ENCODE data around the gene APOBEC3F. TPM values are rescaled to one million over a fixed set of nuclear protein-coding genes. Genes with fewer than 3 reads are reported as not detected.

Gene APOBEC3F
- total RNA-seq, 2 experiments from 2014 or later: 20.7 to 25.0 TPM

GRCh38 chr22:39098026-39098425 lies 57.4 kb downstream of the APOBEC3F start:
- DNase-seq (peak; percentile 32), ATAC-seq (no peak)
- no peaks in the 10 kb centered on the region for H3K36me3 Mint-ChIP-seq (ENCODE audit: low read depth)
- peak overlapping the region; percentile 74 for H3K4me3 Mint-ChIP-seq
- H3K9me3 Mint-ChIP-seq: no peaks in the 10 kb centered on the region
- POLR2A ChIA-PET: interaction anchor here (0.6 to 1.6 kb wide), 3 partner anchors 12 to 227 kb away, joined by 3 to 5 read pairs (median 3); no protein-coding TSS in a partner anchor
- peak overlapping the region; percentile 92 for H3K27ac Mint-ChIP-seq
- TF ChIP-seq CTCF (IDR thresholded peaks at IDR 0.05): no peak
- H3K27me3 Mint-ChIP-seq: no peaks in the 10 kb centered on the region
- intact Hi-C loops (cut with micrococcal nuclease): no loop called here
- H3K4me1 Mint-ChIP-seq (ENCODE audit: low read depth): peaks cover 73% of the 10 kb centered on the region
- CTCF ChIA-PET: interaction anchor here (1.4 to 2.6 kb wide), 5 partner anchors 10 to 37 kb away, joined by 4 to 10 read pairs (median 8); no protein-coding TSS in a partner anchor

GRCh38 chr22:39098576-39098975 lies 57.9 kb downstream of the APOBEC3F start:
- no peaks in the 10 kb centered on the region for H3K36me3 Mint-ChIP-seq (ENCODE audit: low read depth)
- ChIA-PET POLR2A (interaction anchor here (0.6 to 1.6 kb wide), 3 partner anchors 12 to 227 kb away, joined by 3 to 5 read pairs (median 3); no protein-coding TSS in a partner anchor), CTCF (interaction anchor here (0.7 to 2.6 kb wide), 6 partner anchors 10 to 37 kb away, joined by 3 to 10 read pairs (median 7); no protein-coding TSS in a partner anchor)
- no peak for DNase-seq
- no peak for ATAC-seq
- peaks cover 72% of the 10 kb centered on the region for H3K4me1 Mint-ChIP-seq (ENCODE audit: low read depth)
- H3K4me3 Mint-ChIP-seq: peak overlapping the region; percentile 46
- H3K9me3 Mint-ChIP-seq: no peaks in the 10 kb centered on the region
- TF ChIP-seq CTCF (IDR thresholded peaks at IDR 0.05): no peak
- no peaks in the 10 kb centered on the region for H3K27me3 Mint-ChIP-seq
- peak overlapping the region; percentile 92 for H3K27ac Mint-ChIP-seq
- intact Hi-C loops (cut with micrococcal nuclease): no loop called here

- Mint-ChIP-seq H3K9me3 (no peaks in the 10 kb centered on the region), H3K4me1 (ENCODE audit: low read depth) (peaks cover 51% of the 10 kb centered on the region), H3K4me3 (no peak overlapping the region), H3K27ac (no peak overlapping the region), H3K36me3 (ENCODE audit: low read depth) (no peaks in the 10 kb centered on the region), H3K27me3 (no peaks in the 10 kb centered on the region)
- DNase-seq (no peak), ATAC-seq (no peak)
- POLR2A ChIA-PET: interaction anchor here (1.3 to 1.4 kb wide), 2 partner anchors 10 to 30 kb away, joined by 3 read pairs; no protein-coding TSS in a partner anchor
- CTCF ChIA-PET: interaction anchor here (0.9 kb wide), 1 partner anchor 17 kb away, joined by 3 read pairs; no protein-coding TSS in a partner anchor
- intact Hi-C loops (cut with micrococcal nuclease): no loop called here
- TF ChIP-seq CTCF (IDR thresholded peaks at IDR 0.05): no peak
Measured at GRCh38 chr22:39101226-39101625, 60.6 kb downstream of the APOBEC3F start.

- ATAC-seq: no peak
- H3K9me3 Mint-ChIP-seq: no peaks in the 10 kb centered on the region
- ChIA-PET CTCF (interaction anchor here (1.1 kb wide), 1 partner anchor 100 kb away, joined by 3 read pairs; no protein-coding TSS in a partner anchor), POLR2A (no interaction called here)
- TF ChIP-seq CTCF (IDR thresholded peaks at IDR 0.05): no peak
- no peaks in the 10 kb centered on the region for H3K27me3 Mint-ChIP-seq
- intact Hi-C loops (cut with micrococcal nuclease): no loop called here
- H3K27ac Mint-ChIP-seq: no peak overlapping the region
- H3K36me3 Mint-ChIP-seq (ENCODE audit: low read depth): no peaks in the 10 kb centered on the region
- peaks cover 31% of the 10 kb centered on the region for H3K4me1 Mint-ChIP-seq (ENCODE audit: low read depth)
- no peak overlapping the region for H3K4me3 Mint-ChIP-seq
- DNase-seq: no peak
Measured at GRCh38 chr22:39103431-39103830, 62.8 kb downstream of the APOBEC3F start.

Other genes starting within 250 kb of the APOBEC3F start
- gene DNAL4, start 246.7 kb upstream of the APOBEC3F start, total RNA-seq: 1 to 10 TPM; 5.5 to 6.0 TPM
- gene NPTXR, start 196.8 kb upstream of the APOBEC3F start, total RNA-seq: under 1 TPM; 0.69 to 0.83 TPM
- gene CBX6, start 168.6 kb upstream of the APOBEC3F start, total RNA-seq: 10 to 100 TPM; 97.7 to 99.4 TPM
- gene APOBEC3A, start 83.3 kb upstream of the APOBEC3F start, total RNA-seq: not detected
- 1 to 10 TPM; 5.0 to 5.1 TPM for gene APOBEC3B, start 58.5 kb upstream of the APOBEC3F start, total RNA-seq
- gene APOBEC3C, start 26.6 kb upstream of the APOBEC3F start, total RNA-seq: 10 to 100 TPM; 82.2 to 82.6 TPM
- 10 to 100 TPM; 34.4 to 34.9 TPM for gene APOBEC3D, start 19.7 kb upstream of the APOBEC3F start, total RNA-seq
- gene APOBEC3G, start 36.4 kb downstream of the APOBEC3F start, total RNA-seq: 10 to 100 TPM; 66.0 to 66.5 TPM
- 1 to 10 TPM; 6.8 to 7.1 TPM for gene APOBEC3H, start 56.4 kb downstream of the APOBEC3F start, total RNA-seq
- 10 to 100 TPM; 23.6 to 25.0 TPM for gene CBX7, start 111.8 kb downstream of the APOBEC3F start, total RNA-seq
- gene PDGFB, start 204.1 kb downstream of the APOBEC3F start, total RNA-seq: 1 to 10 TPM; 1.7 to 3.0 TPM

Data from activated CD8-positive, alpha-beta T cell treated with anti-CD3 and anti-CD28 coated beads for 36 hours (primary cell).